Measurements from ENCODE around the gene SOCS7. TPM values are rescaled to one million over a fixed set of nuclear protein-coding genes. Genes with fewer than 3 reads are reported as not detected.

SOCS7 gene
- total and polyA plus RNA-seq, 2 experiments from 2014 or later = 5.0 to 29.2 TPM

GRCh38 chr17:38419508-38419981 is 67.9 kb downstream of the SOCS7 start:
- peaks cover 12% of the 10 kb centered on the region; the same call in 1 of the 2 replicates for H3K79me2 ChIP-seq (replicated peaks; ENCODE audit: insufficient read depth)
- no peak for TF ChIP-seq CREB1 (CRISPR knock-in tag; IDR thresholded peaks at IDR 0.05; ENCODE audit: low read depth)
- TF ChIP-seq ZNF462 (CRISPR knock-in tag; IDR thresholded peaks at IDR 0.05) = no peak
- no peak for TF ChIP-seq JUNB (IDR thresholded peaks at IDR 0.05; ENCODE audit: unreplicated experiment)
- no peak for TF ChIP-seq CTCF (conservative IDR thresholded peaks at IDR 0.05; ENCODE audit: low read depth in 2 of 2)
- no peak for TF ChIP-seq EZH2phosphoT487 (IDR thresholded peaks at IDR 0.05; ENCODE audit: unreplicated experiment)
- no peak for TF ChIP-seq ETS1 (IDR thresholded peaks at IDR 0.05)
- no peak for TF ChIP-seq NANOG (IDR thresholded peaks at IDR 0.05; ENCODE audit: borderline replicate concordance)
- no peak for TF ChIP-seq REST (IDR thresholded peaks at IDR 0.05; ENCODE audit: unreplicated experiment)
- no peak for TF ChIP-seq ZNF114 (CRISPR knock-in tag; IDR thresholded peaks at IDR 0.05)
- TF ChIP-seq POLR2AphosphoS5 (IDR thresholded peaks at IDR 0.05; ENCODE audit: low read depth) = no peak
- no peak for TF ChIP-seq EZH2 (IDR thresholded peaks at IDR 0.05; ENCODE audit: low read depth, unreplicated experiment)
- TF ChIP-seq STAT1 (IDR thresholded peaks at IDR 0.05; ENCODE audit: unreplicated experiment) = no peak
- no peak for TF ChIP-seq ZNF331 (CRISPR knock-in tag; IDR thresholded peaks at IDR 0.05; ENCODE audit: low read depth)
- H3K27me3 Mint-ChIP-seq (ENCODE audit: insufficient read depth, low read depth, poor library complexity) = peaks cover 48% of the 10 kb centered on the region
- no peak overlapping the region for H3K27ac ChIP-seq (ENCODE audit: low read depth)
- no peak for ATAC-seq
- no peaks in the 10 kb centered on the region for H3K36me3 ChIP-seq (ENCODE audit: insufficient read depth)
- H3K4me3 Mint-ChIP-seq = peak overlapping the region; percentile 80
- peaks cover 36% of the 10 kb centered on the region; the same call in 1 of the 2 replicates for H3F3A ChIP-seq (replicated peaks; ENCODE audit: low read depth)
- peaks cover 20% of the 10 kb centered on the region for H3K27me3 ChIP-seq (ENCODE audit: insufficient read depth)
- H3K9me2 ChIP-seq (ENCODE audit: insufficient read depth) = no peaks in the 10 kb centered on the region
- no peak overlapping the region for H2AFZ ChIP-seq
- H3K4me2 ChIP-seq = peak overlapping the region; percentile 84
- peaks cover 78% of the 10 kb centered on the region for H3K4me1 ChIP-seq (ENCODE audit: insufficient read depth)
- H3K36me3 Mint-ChIP-seq (ENCODE audit: low read depth) = no peaks in the 10 kb centered on the region; the same call in 2 of the 3 replicates
- H3K9me3 Mint-ChIP-seq = no peaks in the 10 kb centered on the region; the same call in 2 of the 3 replicates
- peak; percentile 57 for DNase-seq (ENCODE audit: low spot score)
- H3K4me3 ChIP-seq = peak overlapping the region; percentile 70
- H3K27ac Mint-ChIP-seq = no peak overlapping the region
- peaks cover 83% of the 10 kb centered on the region for H3K4me1 Mint-ChIP-seq
- H4K20me1 ChIP-seq (replicated peaks; ENCODE audit: insufficient read depth) = no peaks in the 10 kb centered on the region
